GM23338 (cell line): ENCODE data around the gene COL2A1.

Source experiments
- CREB1 ChIP-seq: fragments of 250-450 bp; sonication (Bioruptor Pico); IDR thresholded peaks from 2 replicates; pipeline ENCODE4 v1.5.0; 2020; ENCODE audit warnings: low read depth, mild to moderate bottlenecking, moderate library complexity
- EZH2 ChIP-seq: fragments of 200-600 bp; sonication (generic); IDR thresholded peaks from one replicate; pipeline ENCODE4 v1.8.0; 2017; ENCODE audit warnings: antibody characterized with exemption, mild to moderate bottlenecking, low read depth; ENCODE audit not compliant: unreplicated experiment
- EZH2phosphoT487 ChIP-seq: fragments of 200-600 bp; sonication (generic); IDR thresholded peaks from one replicate; pipeline ENCODE4 v1.8.1; 2018; ENCODE audit warnings: antibody characterized with exemption; ENCODE audit not compliant: unreplicated experiment
- JUNB ChIP-seq: IDR thresholded peaks from one replicate; pipeline ENCODE4 v1.6.1; 2016; ENCODE audit warnings: antibody characterized with exemption; ENCODE audit not compliant: unreplicated experiment
- NANOG ChIP-seq: IDR thresholded peaks from 2 replicates; pipeline ENCODE4 v1.6.1; 2016; ENCODE audit warnings: antibody characterized with exemption, borderline replicate concordance
- POLR2AphosphoS5 ChIP-seq: IDR thresholded peaks from 2 replicates; pipeline ENCODE4 v1.6.1; 2016; ENCODE audit warnings: antibody characterized with exemption, low read depth
- STAT1 ChIP-seq: IDR thresholded peaks from one replicate; pipeline ENCODE4 v1.6.1; 2016; ENCODE audit warnings: antibody characterized with exemption; ENCODE audit not compliant: unreplicated experiment
- ZNF114 ChIP-seq: fragments of 250-450 bp; sonication (Bioruptor Pico); IDR thresholded peaks from 2 replicates; pipeline ENCODE4 v1.5.0; 2020; ENCODE audit warnings: mild to moderate bottlenecking, moderate library complexity
- TF ChIP-seq, protein P1 (sequence below), 2 experiments: fragments of 200-600 bp in 1 of 2; sonication (generic) in 1 of 2; conservative IDR thresholded peaks; 2 replicates each; pipeline versions ENCODE4 v1.5.1 to v1.6.1; 2016 to 2017; ENCODE audit warnings: antibody characterized with exemption in 2 of 2, low read depth in 2 of 2, mild to moderate bottlenecking in 2 of 2, moderate library complexity in 1 of 2
- TF ChIP-seq, protein P2 (sequence below): IDR thresholded peaks from one replicate; pipeline ENCODE4 v1.6.1; 2018; ENCODE audit warnings: antibody characterized with exemption; ENCODE audit not compliant: unreplicated experiment
- TF ChIP-seq, protein P3 (sequence below): fragments of 250-450 bp; sonication (Bioruptor Pico); IDR thresholded peaks from 2 replicates; pipeline ENCODE4 v1.5.0; 2020; ENCODE audit warnings: mild to moderate bottlenecking, moderate library complexity

GRCh38 chr12:48041591-48042423, 37.5 kb upstream of the COL2A1 start:
- TF ChIP-seq, protein P1, sequence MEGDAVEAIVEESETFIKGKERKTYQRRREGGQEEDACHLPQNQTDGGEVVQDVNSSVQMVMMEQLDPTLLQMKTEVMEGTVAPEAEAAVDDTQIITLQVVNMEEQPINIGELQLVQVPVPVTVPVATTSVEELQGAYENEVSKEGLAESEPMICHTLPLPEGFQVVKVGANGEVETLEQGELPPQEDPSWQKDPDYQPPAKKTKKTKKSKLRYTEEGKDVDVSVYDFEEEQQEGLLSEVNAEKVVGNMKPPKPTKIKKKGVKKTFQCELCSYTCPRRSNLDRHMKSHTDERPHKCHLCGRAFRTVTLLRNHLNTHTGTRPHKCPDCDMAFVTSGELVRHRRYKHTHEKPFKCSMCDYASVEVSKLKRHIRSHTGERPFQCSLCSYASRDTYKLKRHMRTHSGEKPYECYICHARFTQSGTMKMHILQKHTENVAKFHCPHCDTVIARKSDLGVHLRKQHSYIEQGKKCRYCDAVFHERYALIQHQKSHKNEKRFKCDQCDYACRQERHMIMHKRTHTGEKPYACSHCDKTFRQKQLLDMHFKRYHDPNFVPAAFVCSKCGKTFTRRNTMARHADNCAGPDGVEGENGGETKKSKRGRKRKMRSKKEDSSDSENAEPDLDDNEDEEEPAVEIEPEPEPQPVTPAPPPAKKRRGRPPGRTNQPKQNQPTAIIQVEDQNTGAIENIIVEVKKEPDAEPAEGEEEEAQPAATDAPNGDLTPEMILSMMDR (conservative IDR thresholded peaks at IDR 0.05; ENCODE audit: low read depth in 2 of 2) = no peak
- TF ChIP-seq EZH2 (no peak), CREB1 (CRISPR knock-in tag) (no peak), POLR2AphosphoS5 (no peak), JUNB (no peak), EZH2phosphoT487 (no peak), NANOG (no peak), ZNF114 (CRISPR knock-in tag) (no peak), STAT1 (no peak)
- TF ChIP-seq, protein P2, sequence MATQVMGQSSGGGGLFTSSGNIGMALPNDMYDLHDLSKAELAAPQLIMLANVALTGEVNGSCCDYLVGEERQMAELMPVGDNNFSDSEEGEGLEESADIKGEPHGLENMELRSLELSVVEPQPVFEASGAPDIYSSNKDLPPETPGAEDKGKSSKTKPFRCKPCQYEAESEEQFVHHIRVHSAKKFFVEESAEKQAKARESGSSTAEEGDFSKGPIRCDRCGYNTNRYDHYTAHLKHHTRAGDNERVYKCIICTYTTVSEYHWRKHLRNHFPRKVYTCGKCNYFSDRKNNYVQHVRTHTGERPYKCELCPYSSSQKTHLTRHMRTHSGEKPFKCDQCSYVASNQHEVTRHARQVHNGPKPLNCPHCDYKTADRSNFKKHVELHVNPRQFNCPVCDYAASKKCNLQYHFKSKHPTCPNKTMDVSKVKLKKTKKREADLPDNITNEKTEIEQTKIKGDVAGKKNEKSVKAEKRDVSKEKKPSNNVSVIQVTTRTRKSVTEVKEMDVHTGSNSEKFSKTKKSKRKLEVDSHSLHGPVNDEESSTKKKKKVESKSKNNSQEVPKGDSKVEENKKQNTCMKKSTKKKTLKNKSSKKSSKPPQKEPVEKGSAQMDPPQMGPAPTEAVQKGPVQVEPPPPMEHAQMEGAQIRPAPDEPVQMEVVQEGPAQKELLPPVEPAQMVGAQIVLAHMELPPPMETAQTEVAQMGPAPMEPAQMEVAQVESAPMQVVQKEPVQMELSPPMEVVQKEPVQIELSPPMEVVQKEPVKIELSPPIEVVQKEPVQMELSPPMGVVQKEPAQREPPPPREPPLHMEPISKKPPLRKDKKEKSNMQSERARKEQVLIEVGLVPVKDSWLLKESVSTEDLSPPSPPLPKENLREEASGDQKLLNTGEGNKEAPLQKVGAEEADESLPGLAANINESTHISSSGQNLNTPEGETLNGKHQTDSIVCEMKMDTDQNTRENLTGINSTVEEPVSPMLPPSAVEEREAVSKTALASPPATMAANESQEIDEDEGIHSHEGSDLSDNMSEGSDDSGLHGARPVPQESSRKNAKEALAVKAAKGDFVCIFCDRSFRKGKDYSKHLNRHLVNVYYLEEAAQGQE = no peak
- TF ChIP-seq, protein P3, sequence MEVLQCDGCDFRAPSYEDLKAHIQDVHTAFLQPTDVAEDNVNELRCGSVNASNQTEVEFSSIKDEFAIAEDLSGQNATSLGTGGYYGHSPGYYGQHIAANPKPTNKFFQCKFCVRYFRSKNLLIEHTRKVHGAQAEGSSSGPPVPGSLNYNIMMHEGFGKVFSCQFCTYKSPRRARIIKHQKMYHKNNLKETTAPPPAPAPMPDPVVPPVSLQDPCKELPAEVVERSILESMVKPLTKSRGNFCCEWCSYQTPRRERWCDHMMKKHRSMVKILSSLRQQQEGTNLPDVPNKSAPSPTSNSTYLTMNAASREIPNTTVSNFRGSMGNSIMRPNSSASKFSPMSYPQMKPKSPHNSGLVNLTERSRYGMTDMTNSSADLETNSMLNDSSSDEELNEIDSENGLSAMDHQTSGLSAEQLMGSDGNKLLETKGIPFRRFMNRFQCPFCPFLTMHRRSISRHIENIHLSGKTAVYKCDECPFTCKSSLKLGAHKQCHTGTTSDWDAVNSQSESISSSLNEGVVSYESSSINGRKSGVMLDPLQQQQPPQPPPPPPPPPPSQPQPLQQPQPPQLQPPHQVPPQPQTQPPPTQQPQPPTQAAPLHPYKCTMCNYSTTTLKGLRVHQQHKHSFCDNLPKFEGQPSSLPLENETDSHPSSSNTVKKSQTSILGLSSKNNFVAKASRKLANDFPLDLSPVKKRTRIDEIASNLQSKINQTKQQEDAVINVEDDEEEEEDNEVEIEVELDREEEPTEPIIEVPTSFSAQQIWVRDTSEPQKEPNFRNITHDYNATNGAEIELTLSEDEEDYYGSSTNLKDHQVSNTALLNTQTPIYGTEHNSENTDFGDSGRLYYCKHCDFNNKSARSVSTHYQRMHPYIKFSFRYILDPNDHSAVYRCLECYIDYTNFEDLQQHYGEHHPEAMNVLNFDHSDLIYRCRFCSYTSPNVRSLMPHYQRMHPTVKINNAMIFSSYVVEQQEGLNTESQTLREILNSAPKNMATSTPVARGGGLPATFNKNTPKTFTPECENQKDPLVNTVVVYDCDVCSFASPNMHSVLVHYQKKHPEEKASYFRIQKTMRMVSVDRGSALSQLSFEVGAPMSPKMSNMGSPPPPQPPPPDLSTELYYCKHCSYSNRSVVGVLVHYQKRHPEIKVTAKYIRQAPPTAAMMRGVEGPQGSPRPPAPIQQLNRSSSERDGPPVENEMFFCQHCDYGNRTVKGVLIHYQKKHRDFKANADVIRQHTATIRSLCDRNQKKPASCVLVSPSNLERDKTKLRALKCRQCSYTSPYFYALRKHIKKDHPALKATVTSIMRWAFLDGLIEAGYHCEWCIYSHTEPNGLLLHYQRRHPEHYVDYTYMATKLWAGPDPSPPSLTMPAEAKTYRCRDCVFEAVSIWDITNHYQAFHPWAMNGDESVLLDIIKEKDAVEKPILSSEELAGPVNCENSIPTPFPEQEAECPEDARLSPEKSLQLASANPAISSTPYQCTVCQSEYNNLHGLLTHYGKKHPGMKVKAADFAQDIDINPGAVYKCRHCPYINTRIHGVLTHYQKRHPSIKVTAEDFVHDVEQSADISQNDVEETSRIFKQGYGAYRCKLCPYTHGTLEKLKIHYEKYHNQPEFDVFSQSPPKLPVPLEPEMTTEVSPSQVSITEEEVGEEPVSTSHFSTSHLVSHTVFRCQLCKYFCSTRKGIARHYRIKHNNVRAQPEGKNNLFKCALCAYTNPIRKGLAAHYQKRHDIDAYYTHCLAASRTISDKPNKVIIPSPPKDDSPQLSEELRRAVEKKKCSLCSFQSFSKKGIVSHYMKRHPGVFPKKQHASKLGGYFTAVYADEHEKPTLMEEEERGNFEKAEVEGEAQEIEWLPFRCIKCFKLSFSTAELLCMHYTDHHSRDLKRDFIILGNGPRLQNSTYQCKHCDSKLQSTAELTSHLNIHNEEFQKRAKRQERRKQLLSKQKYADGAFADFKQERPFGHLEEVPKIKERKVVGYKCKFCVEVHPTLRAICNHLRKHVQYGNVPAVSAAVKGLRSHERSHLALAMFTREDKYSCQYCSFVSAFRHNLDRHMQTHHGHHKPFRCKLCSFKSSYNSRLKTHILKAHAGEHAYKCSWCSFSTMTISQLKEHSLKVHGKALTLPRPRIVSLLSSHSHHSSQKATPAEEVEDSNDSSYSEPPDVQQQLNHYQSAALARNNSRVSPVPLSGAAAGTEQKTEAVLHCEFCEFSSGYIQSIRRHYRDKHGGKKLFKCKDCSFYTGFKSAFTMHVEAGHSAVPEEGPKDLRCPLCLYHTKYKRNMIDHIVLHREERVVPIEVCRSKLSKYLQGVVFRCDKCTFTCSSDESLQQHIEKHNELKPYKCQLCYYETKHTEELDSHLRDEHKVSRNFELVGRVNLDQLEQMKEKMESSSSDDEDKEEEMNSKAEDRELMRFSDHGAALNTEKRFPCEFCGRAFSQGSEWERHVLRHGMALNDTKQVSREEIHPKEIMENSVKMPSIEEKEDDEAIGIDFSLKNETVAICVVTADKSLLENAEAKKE = no peak
